HEK293 (cell line): Measurements from ENCODE around the gene PLEKHJ1.

Source experiments
- CTCF ChIA-PET: fragments of 350-600 bp; formaldehyde crosslinking; extraction: SDS; loops from one replicate; lab custom pipeline; 2021; ENCODE audit warnings: antibody characterized with exemption; lab: Yijun Ruan, JAX
- POLR2A ChIA-PET: fragments of 300-600 bp; formaldehyde crosslinking; extraction: SDS; loops from one replicate; lab custom pipeline; 2020; ENCODE audit warnings: antibody characterized with exemption, inconsistent platforms; lab: Yijun Ruan, JAX
- H3K27ac ChIP-seq: fragments of 200-500 bp; sonication (Bioruptor generic); 2 replicates; pipeline ENCODE4 v1.5.1; 2014; ENCODE audit warnings: low read depth, low read length, control low read depth, inconsistent platforms; ENCODE audit errors: extremely low read depth
- H3K36me3 ChIP-seq, 2 experiments: fragments of 200-500 bp in 1 of 2; sonication (Bioruptor generic) in 1 of 2; 1 replicate in 1 of 2; 2 replicates in 1 of 2; pipeline ENCODE4 v1.5.1; 2014 to 2017; ENCODE audit warnings: inconsistent platforms in 2 of 2, low read length in 2 of 2; ENCODE audit not compliant: control insufficient read depth in 2 of 2, insufficient read depth in 1 of 2
- H3K4me1 ChIP-seq: fragments of 200-500 bp; sonication (Bioruptor generic); 2 replicates; pipeline ENCODE4 v1.5.1; 2014; ENCODE audit warnings: mild to moderate bottlenecking, low read length, inconsistent platforms; ENCODE audit not compliant: control insufficient read depth, insufficient read depth
- H3K4me3 ChIP-seq: 2 replicates; pipeline ENCODE4 v1.5.1; 2011; ENCODE audit warnings: low read depth, mild to moderate bottlenecking, control low read depth, low read length, moderate library complexity
- H3K9me3 ChIP-seq: fragments of 200-500 bp; sonication (Bioruptor generic); 2 replicates; pipeline ENCODE4 v1.5.1; 2014; ENCODE audit warnings: low read depth, low read length, inconsistent platforms; ENCODE audit not compliant: control insufficient read depth, insufficient read depth
- KLF9 ChIP-seq: fragments of 450-650 bp; formaldehyde crosslinking; IDR thresholded peaks from 2 replicates; pipeline ENCODE4 v1.5.1; 2016; ENCODE audit warnings: missing biosample characterization, missing genetic modification characterization, low read depth
- SALL2 ChIP-seq: fragments of 450-650 bp; formaldehyde crosslinking; IDR thresholded peaks from 2 replicates; pipeline ENCODE4 v1.5.0; 2017; ENCODE audit warnings: missing biosample characterization, mild to moderate bottlenecking, missing genetic modification characterization, borderline replicate concordance
- WT1 ChIP-seq: fragments of 450-650 bp; formaldehyde crosslinking; IDR thresholded peaks from 2 replicates; pipeline ENCODE4 v1.5.1; 2016; ENCODE audit warnings: missing biosample characterization, missing genetic modification characterization
- ZNF138 ChIP-seq: fragments of 450-650 bp; formaldehyde crosslinking; IDR thresholded peaks from 2 replicates; pipeline ENCODE4 v1.5.1; 2016; ENCODE audit warnings: missing biosample characterization, missing genetic modification characterization, borderline replicate concordance
- ZNF16 ChIP-seq: fragments of 450-650 bp; formaldehyde crosslinking; IDR thresholded peaks from 2 replicates; pipeline ENCODE4 v1.5.1; 2016; ENCODE audit warnings: low read depth, missing biosample characterization, missing genetic modification characterization
- ZNF19 ChIP-seq: fragments of 450-650 bp; formaldehyde crosslinking; IDR thresholded peaks from 2 replicates; pipeline ENCODE4; 2016; ENCODE audit warnings: missing biosample characterization, missing genetic modification characterization, low read depth
- ZNF2 ChIP-seq: fragments of 450-650 bp; formaldehyde crosslinking; IDR thresholded peaks from 2 replicates; pipeline ENCODE4 v1.5.1; 2016; ENCODE audit warnings: missing biosample characterization, missing genetic modification characterization
- ZNF239 ChIP-seq: fragments of 450-650 bp; formaldehyde crosslinking; IDR thresholded peaks from 2 replicates; pipeline ENCODE4 v1.5.1; 2016; ENCODE audit warnings: missing biosample characterization, missing genetic modification characterization
- ZNF350 ChIP-seq: fragments of 450-650 bp; formaldehyde crosslinking; IDR thresholded peaks from 2 replicates; pipeline ENCODE4 v1.5.0; 2017; ENCODE audit warnings: missing biosample characterization, mild to moderate bottlenecking, missing genetic modification characterization
- ZNF426 ChIP-seq: fragments of 450-650 bp; formaldehyde crosslinking; IDR thresholded peaks from 2 replicates; pipeline ENCODE4 v1.5.1; 2017; ENCODE audit warnings: missing biosample characterization, missing genetic modification characterization, mild to moderate bottlenecking, inconsistent platforms, moderate library complexity
- ZNF544 ChIP-seq: fragments of 450-650 bp; formaldehyde crosslinking; IDR thresholded peaks from 2 replicates; pipeline ENCODE4 v1.5.0; 2017; ENCODE audit warnings: missing biosample characterization, missing genetic modification characterization
- ZNF558 ChIP-seq: fragments of 450-650 bp; formaldehyde crosslinking; IDR thresholded peaks from 2 replicates; pipeline ENCODE4 v1.5.1; 2016; ENCODE audit warnings: missing biosample characterization, missing genetic modification characterization
- ZNF596 ChIP-seq: fragments of 450-650 bp; IDR thresholded peaks from 2 replicates; pipeline ENCODE4 v1.5.0; 2018; ENCODE audit warnings: missing biosample characterization, mild to moderate bottlenecking, missing genetic modification characterization, moderate library complexity
- ZNF747 ChIP-seq: fragments of 450-650 bp; formaldehyde crosslinking; IDR thresholded peaks from 2 replicates; pipeline ENCODE4 v1.5.1; 2016; ENCODE audit warnings: missing biosample characterization, missing genetic modification characterization
- ZNF791 ChIP-seq: fragments of 450-650 bp; formaldehyde crosslinking; IDR thresholded peaks from 2 replicates; pipeline ENCODE4 v1.5.1; 2016; ENCODE audit warnings: missing biosample characterization, missing genetic modification characterization
- ZNF843 ChIP-seq: fragments of 450-650 bp; formaldehyde crosslinking; IDR thresholded peaks from 2 replicates; pipeline ENCODE4 v1.5.1; 2016; ENCODE audit warnings: missing biosample characterization, missing genetic modification characterization
- TF ChIP-seq, protein P1 (sequence below): fragments of 450-650 bp; formaldehyde crosslinking; IDR thresholded peaks from 2 replicates; pipeline ENCODE4 v1.5.0; 2017; ENCODE audit warnings: missing biosample characterization, missing genetic modification characterization, borderline replicate concordance
- TF ChIP-seq, protein P2 (sequence below): fragments of 450-650 bp; formaldehyde crosslinking; IDR thresholded peaks from 2 replicates; pipeline ENCODE4 v1.5.1; 2016; ENCODE audit warnings: missing biosample characterization, missing genetic modification characterization
- TF ChIP-seq, protein P3 (sequence below): fragments of 450-650 bp; formaldehyde crosslinking; IDR thresholded peaks from 2 replicates; pipeline ENCODE4 v1.5.1; 2016; ENCODE audit warnings: missing biosample characterization, missing genetic modification characterization
- TF ChIP-seq, protein P4 (sequence below): fragments of 450-650 bp; formaldehyde crosslinking; IDR thresholded peaks from 2 replicates; pipeline ENCODE4 v1.5.1; 2016; ENCODE audit warnings: missing biosample characterization, missing genetic modification characterization
- TF ChIP-seq, protein P5 (sequence below): fragments of 450-650 bp; formaldehyde crosslinking; IDR thresholded peaks from 2 replicates; pipeline ENCODE4 v1.5.1; 2016; ENCODE audit warnings: missing biosample characterization, missing genetic modification characterization

Gene PLEKHJ1

DNA sequence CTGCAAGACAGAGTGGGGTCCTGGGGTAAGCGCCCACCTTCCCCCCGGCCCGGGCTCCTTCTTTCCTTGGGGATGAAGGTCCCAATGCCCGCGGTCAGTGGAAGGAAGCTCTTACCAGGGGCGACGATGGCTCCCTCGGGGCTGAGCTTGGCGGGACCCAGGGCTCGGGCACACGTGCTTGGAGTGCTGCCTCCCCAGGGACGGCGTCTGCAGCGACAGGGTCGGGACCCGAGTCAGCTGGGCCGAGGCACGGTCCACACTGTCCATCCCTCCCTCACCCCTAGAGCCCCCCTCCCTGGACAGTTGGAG, 16.6 kb upstream of the PLEKHJ1 start:
- no peaks in the 10 kb centered on the region for H3K4me1 ChIP-seq
- no peaks in the 10 kb centered on the region for H3K9me3 ChIP-seq
- H3K36me3 ChIP-seq = peaks cover 0 to 13% of the 10 kb centered on the region in 2 experiments; a peak in 1 of 3 replicates
- H3K4me3 ChIP-seq = no peak overlapping the region
- no peak overlapping the region for H3K27ac ChIP-seq
- POLR2A ChIA-PET = no interaction called here
- CTCF ChIA-PET = interaction anchor here (1.0 kb wide), 2 partner anchors 9 to 22 kb away, joined by 3 read pairs; no protein-coding TSS in a partner anchor
- no peak for TF ChIP-seq ZNF426 (tag by site-specific recombination)
- TF ChIP-seq, protein P1, sequence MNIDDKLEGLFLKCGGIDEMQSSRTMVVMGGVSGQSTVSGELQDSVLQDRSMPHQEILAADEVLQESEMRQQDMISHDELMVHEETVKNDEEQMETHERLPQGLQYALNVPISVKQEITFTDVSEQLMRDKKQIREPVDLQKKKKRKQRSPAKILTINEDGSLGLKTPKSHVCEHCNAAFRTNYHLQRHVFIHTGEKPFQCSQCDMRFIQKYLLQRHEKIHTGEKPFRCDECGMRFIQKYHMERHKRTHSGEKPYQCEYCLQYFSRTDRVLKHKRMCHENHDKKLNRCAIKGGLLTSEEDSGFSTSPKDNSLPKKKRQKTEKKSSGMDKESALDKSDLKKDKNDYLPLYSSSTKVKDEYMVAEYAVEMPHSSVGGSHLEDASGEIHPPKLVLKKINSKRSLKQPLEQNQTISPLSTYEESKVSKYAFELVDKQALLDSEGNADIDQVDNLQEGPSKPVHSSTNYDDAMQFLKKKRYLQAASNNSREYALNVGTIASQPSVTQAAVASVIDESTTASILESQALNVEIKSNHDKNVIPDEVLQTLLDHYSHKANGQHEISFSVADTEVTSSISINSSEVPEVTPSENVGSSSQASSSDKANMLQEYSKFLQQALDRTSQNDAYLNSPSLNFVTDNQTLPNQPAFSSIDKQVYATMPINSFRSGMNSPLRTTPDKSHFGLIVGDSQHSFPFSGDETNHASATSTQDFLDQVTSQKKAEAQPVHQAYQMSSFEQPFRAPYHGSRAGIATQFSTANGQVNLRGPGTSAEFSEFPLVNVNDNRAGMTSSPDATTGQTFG (tag by site-specific recombination) = no peak
- no peak for TF ChIP-seq ZNF843
- no peak for TF ChIP-seq KLF9 (tag by site-specific recombination)
- no peak for TF ChIP-seq ZNF239 (tag by site-specific recombination)

DNA sequence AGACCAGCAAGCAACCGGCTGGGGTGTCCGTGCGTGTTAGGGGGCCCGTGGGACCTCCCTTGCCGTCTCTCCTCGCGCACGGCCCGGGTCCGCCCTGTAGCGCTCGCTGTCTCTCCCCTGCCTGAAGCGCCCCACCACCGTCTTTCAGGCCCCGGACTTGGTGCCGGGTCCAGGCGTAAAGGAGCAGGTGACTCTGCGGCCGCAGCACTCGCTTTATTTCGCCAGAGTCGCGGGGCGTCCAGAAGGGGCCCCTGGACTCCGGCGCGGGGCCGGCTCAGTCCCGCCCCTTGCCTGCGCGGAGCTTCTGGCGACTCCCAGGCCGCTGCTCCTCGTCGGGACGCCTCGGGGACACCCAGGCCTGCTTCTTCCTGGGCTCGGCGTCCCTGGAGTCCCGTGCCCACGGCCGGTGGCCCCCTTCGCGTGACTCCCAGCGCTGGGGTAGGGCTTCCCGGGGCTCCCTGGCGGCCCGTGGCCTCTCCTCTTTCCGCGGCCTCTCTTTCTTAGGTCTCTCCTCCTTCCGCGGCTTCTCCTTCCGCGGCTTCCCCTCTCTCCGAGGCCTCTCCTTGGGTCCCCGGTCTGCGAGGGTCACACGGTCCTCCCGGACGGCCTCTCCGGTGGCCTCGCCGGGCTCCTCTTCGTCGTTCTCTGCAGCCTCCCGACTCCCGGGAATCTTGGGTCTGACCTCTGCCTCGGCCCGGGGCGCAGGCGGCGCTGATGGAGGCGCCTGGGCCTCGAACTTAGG, 16.1 kb upstream of the PLEKHJ1 start:
- no peak overlapping the region for H3K4me3 ChIP-seq
- no peaks in the 10 kb centered on the region for H3K9me3 ChIP-seq
- H3K4me1 ChIP-seq = no peaks in the 10 kb centered on the region
- H3K36me3 ChIP-seq = peaks cover 0 to 18% of the 10 kb centered on the region in 2 experiments; a peak in 1 of 3 replicates
- ChIA-PET POLR2A (no interaction called here), CTCF (interaction anchor here (1.0 kb wide), 1 partner anchor 22 kb away, joined by 3 read pairs; no protein-coding TSS in a partner anchor)
- H3K27ac ChIP-seq = no peak overlapping the region
- TF ChIP-seq ZNF596 (tag by site-specific recombination) (no peak), ZNF558 (tag by site-specific recombination) (no peak), ZNF2 (tag by site-specific recombination) (no peak), ZNF791 (no peak), ZNF19 (tag by site-specific recombination) (no peak), ZNF544 (tag by site-specific recombination) (no peak), ZNF16 (tag by site-specific recombination) (no peak), ZNF239 (tag by site-specific recombination) (no peak), ZNF747 (tag by site-specific recombination) (no peak), ZNF350 (tag by site-specific recombination) (no peak), ZNF138 (no peak), WT1 (tag by site-specific recombination) (no peak), SALL2 (tag by site-specific recombination) (no peak)
- TF ChIP-seq, protein P2, sequence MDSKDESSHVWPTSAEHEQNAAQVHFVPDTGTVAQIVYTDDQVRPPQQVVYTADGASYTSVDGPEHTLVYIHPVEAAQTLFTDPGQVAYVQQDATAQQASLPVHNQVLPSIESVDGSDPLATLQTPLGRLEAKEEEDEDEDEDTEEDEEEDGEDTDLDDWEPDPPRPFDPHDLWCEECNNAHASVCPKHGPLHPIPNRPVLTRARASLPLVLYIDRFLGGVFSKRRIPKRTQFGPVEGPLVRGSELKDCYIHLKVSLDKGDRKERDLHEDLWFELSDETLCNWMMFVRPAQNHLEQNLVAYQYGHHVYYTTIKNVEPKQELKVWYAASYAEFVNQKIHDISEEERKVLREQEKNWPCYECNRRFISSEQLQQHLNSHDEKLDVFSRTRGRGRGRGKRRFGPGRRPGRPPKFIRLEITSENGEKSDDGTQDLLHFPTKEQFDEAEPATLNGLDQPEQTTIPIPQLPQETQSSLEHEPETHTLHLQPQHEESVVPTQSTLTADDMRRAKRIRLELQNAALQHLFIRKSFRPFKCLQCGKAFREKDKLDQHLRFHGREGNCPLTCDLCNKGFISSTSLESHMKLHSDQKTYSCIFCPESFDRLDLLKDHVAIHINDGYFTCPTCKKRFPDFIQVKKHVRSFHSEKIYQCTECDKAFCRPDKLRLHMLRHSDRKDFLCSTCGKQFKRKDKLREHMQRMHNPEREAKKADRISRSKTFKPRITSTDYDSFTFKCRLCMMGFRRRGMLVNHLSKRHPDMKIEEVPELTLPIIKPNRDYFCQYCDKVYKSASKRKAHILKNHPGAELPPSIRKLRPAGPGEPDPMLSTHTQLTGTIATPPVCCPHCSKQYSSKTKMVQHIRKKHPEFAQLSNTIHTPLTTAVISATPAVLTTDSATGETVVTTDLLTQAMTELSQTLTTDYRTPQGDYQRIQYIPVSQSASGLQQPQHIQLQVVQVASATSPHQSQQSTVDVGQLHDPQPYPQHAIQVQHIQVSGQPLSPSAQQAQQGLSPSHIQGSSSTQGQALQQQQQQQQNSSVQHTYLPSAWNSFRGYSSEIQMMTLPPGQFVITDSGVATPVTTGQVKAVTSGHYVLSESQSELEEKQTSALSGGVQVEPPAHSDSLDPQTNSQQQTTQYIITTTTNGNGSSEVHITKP (tag by site-specific recombination) = no peak
- TF ChIP-seq, protein P3, sequence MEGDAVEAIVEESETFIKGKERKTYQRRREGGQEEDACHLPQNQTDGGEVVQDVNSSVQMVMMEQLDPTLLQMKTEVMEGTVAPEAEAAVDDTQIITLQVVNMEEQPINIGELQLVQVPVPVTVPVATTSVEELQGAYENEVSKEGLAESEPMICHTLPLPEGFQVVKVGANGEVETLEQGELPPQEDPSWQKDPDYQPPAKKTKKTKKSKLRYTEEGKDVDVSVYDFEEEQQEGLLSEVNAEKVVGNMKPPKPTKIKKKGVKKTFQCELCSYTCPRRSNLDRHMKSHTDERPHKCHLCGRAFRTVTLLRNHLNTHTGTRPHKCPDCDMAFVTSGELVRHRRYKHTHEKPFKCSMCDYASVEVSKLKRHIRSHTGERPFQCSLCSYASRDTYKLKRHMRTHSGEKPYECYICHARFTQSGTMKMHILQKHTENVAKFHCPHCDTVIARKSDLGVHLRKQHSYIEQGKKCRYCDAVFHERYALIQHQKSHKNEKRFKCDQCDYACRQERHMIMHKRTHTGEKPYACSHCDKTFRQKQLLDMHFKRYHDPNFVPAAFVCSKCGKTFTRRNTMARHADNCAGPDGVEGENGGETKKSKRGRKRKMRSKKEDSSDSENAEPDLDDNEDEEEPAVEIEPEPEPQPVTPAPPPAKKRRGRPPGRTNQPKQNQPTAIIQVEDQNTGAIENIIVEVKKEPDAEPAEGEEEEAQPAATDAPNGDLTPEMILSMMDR (tag by site-specific recombination) = no peak
- TF ChIP-seq, protein P4, sequence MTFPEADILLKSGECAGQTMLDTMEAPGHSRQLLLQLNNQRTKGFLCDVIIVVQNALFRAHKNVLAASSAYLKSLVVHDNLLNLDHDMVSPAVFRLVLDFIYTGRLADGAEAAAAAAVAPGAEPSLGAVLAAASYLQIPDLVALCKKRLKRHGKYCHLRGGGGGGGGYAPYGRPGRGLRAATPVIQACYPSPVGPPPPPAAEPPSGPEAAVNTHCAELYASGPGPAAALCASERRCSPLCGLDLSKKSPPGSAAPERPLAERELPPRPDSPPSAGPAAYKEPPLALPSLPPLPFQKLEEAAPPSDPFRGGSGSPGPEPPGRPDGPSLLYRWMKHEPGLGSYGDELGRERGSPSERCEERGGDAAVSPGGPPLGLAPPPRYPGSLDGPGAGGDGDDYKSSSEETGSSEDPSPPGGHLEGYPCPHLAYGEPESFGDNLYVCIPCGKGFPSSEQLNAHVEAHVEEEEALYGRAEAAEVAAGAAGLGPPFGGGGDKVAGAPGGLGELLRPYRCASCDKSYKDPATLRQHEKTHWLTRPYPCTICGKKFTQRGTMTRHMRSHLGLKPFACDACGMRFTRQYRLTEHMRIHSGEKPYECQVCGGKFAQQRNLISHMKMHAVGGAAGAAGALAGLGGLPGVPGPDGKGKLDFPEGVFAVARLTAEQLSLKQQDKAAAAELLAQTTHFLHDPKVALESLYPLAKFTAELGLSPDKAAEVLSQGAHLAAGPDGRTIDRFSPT = no peak
- TF ChIP-seq, protein P5, sequence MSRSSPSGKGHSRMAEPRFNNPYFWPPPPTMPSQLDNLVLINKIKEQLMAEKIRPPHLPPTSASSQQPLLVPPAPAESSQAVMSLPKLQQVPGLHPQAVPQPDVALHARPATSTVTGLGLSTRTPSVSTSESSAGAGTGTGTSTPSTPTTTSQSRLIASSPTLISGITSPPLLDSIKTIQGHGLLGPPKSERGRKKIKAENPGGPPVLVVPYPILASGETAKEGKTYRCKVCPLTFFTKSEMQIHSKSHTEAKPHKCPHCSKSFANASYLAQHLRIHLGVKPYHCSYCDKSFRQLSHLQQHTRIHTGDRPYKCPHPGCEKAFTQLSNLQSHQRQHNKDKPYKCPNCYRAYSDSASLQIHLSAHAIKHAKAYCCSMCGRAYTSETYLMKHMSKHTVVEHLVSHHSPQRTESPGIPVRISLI (tag by site-specific recombination) = no peak
